NB4 (cell line): ENCODE results near the gene ZNF469.

Source experiments
- POLR2A ChIP-seq: IDR thresholded peaks from 2 replicates; pipeline ENCODE4 v1.6.1; 2011; ENCODE audit warnings: mild to moderate bottlenecking; ENCODE audit not compliant: insufficient read length; ENCODE audit errors: extremely low read depth
- TF ChIP-seq, protein P1 (sequence below): IDR thresholded peaks from one replicate; pipeline ENCODE4 v1.5.1; 2012; ENCODE audit warnings: low read depth, low read length

GRCh38 chr16:88400186-88400585, 17.4 kb downstream of the ZNF469 start:
- no peak for TF ChIP-seq POLR2A
- TF ChIP-seq, protein P1, sequence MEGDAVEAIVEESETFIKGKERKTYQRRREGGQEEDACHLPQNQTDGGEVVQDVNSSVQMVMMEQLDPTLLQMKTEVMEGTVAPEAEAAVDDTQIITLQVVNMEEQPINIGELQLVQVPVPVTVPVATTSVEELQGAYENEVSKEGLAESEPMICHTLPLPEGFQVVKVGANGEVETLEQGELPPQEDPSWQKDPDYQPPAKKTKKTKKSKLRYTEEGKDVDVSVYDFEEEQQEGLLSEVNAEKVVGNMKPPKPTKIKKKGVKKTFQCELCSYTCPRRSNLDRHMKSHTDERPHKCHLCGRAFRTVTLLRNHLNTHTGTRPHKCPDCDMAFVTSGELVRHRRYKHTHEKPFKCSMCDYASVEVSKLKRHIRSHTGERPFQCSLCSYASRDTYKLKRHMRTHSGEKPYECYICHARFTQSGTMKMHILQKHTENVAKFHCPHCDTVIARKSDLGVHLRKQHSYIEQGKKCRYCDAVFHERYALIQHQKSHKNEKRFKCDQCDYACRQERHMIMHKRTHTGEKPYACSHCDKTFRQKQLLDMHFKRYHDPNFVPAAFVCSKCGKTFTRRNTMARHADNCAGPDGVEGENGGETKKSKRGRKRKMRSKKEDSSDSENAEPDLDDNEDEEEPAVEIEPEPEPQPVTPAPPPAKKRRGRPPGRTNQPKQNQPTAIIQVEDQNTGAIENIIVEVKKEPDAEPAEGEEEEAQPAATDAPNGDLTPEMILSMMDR = no peak
